T-helper 1 cell treated with Interleukin-12 subunit alpha and Interleukin-12 subunit beta and Interleukin-4 antibody, amounts not matched to agents 30 μg/mL and 1 μg/mL, for 36 hours (primary cell): ENCODE measurements around the gene HHATL.

ENCODE experiments used
- H3K27ac Mint-ChIP-seq: one replicate; pipeline ENCODE4 v1.8.0; 2021; ENCODE audit warnings: mild to moderate bottlenecking, mixed read lengths
- H3K27me3 Mint-ChIP-seq: one replicate; pipeline ENCODE4 v1.8.0; 2021; ENCODE audit warnings: low read depth, mixed read lengths
- H3K36me3 Mint-ChIP-seq: one replicate; pipeline ENCODE4 v1.8.0; 2021; ENCODE audit warnings: low read depth, mixed read lengths
- H3K4me1 Mint-ChIP-seq: one replicate; pipeline ENCODE4 v1.8.0; 2021; ENCODE audit warnings: low read depth, mixed read lengths
- H3K4me3 Mint-ChIP-seq: one replicate; pipeline ENCODE4 v1.8.0; 2021; ENCODE audit warnings: mild to moderate bottlenecking, moderate library complexity, mixed read lengths
- H3K9me3 Mint-ChIP-seq: one replicate; pipeline ENCODE4 v1.8.0; 2021; ENCODE audit warnings: mixed read lengths

The HHATL gene

DNA sequence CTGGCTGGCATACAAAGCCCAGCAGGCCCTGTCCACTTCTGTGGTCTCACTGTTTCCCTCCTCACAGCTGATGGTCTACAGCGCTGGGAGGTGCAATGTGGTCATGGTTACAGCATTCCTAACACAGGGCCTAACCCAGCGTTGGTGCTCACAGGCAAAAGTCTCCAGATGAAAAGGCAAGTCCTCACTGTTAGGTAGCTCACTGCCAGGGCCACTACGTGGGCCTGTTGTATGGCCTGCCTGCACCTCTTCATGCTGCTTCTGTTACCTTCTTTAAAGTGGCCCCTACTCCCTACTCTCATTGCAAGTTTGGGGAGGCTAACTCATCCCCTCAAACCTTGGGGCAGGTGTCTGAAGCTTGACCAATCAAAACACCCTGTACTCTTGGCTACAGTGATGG, 39.2 kb upstream of the HHATL start:
- H3K36me3 Mint-ChIP-seq = no peaks in the 10 kb centered on the region
- peaks cover 4% of the 10 kb centered on the region for H3K27me3 Mint-ChIP-seq
- no peak overlapping the region for H3K27ac Mint-ChIP-seq
- peaks cover 2% of the 10 kb centered on the region for H3K4me1 Mint-ChIP-seq
- H3K9me3 Mint-ChIP-seq = no peaks in the 10 kb centered on the region
- H3K4me3 Mint-ChIP-seq = no peak overlapping the region

DNA sequence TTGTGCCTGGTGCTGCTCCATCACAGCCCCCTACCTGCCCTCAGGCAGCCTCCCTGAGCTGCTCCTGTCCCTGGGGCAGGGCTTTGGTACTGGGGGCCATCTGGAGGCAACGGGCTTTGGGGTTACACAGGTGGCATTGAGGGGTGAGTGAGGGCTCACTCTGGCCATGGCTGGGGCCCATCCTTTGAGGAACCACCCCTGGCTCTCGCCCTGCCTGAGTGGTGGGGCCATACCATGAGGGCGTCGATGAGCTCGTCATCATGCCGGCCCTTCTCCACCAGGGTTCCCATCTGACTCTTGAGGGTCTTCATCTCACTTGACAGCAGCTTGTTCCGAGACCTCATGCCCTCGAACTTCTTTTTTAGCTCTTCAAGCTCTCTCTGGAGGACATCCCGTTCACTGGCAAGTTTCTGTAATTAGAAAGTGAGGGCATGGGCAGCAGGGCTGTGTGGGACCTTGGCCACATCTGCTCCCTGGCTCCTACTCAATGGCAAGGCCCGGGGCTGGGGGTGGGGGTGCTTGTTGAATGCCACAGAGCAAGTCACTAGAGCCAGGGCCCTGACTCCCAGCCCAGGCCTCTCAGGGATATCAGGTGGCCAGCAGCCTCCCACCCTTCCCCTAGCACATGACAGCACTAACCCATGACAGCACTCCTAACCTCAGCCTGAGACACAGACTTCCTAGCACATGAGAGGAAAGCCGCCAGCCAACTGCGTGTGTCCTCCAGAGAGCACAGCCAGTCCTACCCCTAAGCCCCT, 37.0 kb upstream of the HHATL start:
- no peak overlapping the region for H3K4me3 Mint-ChIP-seq
- H3K27me3 Mint-ChIP-seq = peaks cover 4% of the 10 kb centered on the region
- no peaks in the 10 kb centered on the region for H3K36me3 Mint-ChIP-seq

DNA sequence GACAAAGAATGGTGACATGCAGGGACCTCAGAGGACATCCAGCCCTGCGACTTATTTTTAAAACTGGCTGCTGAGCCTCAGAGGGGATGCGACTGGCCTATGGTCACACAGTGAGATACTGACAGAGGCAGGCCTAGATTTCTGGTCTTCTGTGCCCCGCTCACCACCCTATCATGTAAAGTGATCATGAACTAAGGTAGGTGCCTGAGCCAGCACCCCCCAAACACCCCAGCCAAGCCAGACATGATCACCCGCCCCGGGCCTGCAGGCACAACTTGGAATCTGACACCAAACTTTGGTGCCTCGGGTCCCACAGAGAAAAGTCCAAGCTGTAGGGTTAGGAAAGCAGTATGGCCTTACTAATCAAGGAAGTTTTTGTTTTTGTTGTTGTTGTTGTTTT, 33.9 kb upstream of the HHATL start:
- no peaks in the 10 kb centered on the region for H3K4me1 Mint-ChIP-seq
- no peak overlapping the region for H3K27ac Mint-ChIP-seq
- no peaks in the 10 kb centered on the region for H3K9me3 Mint-ChIP-seq
- H3K36me3 Mint-ChIP-seq = no peaks in the 10 kb centered on the region
- H3K27me3 Mint-ChIP-seq = peaks cover 4% of the 10 kb centered on the region
- no peak overlapping the region for H3K4me3 Mint-ChIP-seq

More for the DNA sequence above, 37.0 kb upstream of the HHATL start:
- H3K4me1 Mint-ChIP-seq = peaks cover 2% of the 10 kb centered on the region
- H3K27ac Mint-ChIP-seq = no peak overlapping the region
- no peaks in the 10 kb centered on the region for H3K9me3 Mint-ChIP-seq

DNA sequence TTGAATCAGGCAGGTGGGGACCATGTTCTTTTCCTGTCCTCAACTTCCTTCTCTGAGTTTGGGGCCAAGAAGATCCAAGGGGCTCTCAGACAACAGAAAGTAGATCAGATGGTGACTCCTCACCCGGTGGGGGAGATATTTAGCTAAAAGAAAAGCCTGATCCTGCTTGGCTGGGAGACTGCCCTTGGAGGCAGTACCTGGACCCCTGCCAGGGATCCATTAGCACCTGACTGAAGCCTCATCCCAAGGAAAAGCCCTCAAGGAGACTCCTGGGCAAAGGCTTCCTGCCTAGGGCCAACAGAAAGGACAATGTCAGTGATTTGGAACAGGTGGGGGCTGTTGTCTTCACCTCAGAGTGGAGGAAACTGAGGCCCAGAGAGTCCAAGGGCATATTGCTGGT, 33.5 kb upstream of the HHATL start:
- Mint-ChIP-seq H3K36me3 (no peaks in the 10 kb centered on the region), H3K9me3 (no peaks in the 10 kb centered on the region), H3K4me1 (no peaks in the 10 kb centered on the region), H3K27ac (no peak overlapping the region), H3K27me3 (peaks cover 4% of the 10 kb centered on the region), H3K4me3 (no peak overlapping the region)

DNA sequence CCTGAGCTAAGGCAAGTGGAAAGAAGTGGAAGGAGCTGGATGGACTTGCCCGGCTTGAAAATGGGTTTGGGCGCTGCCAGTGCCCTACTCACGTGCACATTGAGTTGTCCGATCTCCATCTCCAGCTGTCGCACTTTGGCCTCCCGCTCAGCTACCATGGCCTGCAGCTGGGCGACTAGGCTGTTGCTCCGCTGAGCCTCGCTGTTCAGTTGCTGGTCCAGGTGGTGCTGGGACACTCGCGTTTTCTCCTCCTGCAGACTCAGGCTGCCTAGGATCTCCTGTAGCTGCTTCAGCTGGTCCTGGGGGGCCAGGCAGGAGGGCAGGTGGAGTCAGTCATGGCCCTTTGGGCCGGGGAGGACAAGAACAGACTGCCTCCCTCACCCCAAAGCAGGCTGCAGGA, 33.0 kb upstream of the HHATL start:
- no peaks in the 10 kb centered on the region for H3K9me3 Mint-ChIP-seq
- H3K4me1 Mint-ChIP-seq = no peaks in the 10 kb centered on the region
- no peak overlapping the region for H3K27ac Mint-ChIP-seq
- no peak overlapping the region for H3K4me3 Mint-ChIP-seq
- H3K36me3 Mint-ChIP-seq = no peaks in the 10 kb centered on the region
- peaks cover 4% of the 10 kb centered on the region for H3K27me3 Mint-ChIP-seq

DNA sequence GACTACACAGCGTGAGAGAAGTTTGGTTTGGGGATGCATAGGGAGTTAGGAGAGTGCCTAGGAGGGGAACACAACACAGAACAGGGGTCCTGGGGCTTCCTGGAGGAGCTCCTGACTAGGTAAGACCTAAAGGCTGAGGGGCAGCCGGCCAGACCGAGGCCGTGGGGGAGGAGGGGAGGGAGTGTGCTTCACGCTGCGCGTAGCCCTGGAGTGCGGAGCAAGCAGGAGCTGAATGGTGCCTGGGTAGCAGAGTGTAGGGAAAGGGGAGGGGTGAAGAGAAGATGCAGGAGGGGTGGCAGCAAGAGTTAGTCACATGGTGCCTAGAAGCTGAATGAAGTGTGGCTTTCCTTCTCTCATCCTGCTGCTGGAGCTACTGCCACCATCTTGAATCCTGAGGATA, 32.4 kb upstream of the HHATL start:
- H3K27ac Mint-ChIP-seq = no peak overlapping the region
- no peaks in the 10 kb centered on the region for H3K4me1 Mint-ChIP-seq
- H3K9me3 Mint-ChIP-seq = no peaks in the 10 kb centered on the region
- H3K4me3 Mint-ChIP-seq = no peak overlapping the region
- peaks cover 4% of the 10 kb centered on the region for H3K27me3 Mint-ChIP-seq
- no peaks in the 10 kb centered on the region for H3K36me3 Mint-ChIP-seq

DNA sequence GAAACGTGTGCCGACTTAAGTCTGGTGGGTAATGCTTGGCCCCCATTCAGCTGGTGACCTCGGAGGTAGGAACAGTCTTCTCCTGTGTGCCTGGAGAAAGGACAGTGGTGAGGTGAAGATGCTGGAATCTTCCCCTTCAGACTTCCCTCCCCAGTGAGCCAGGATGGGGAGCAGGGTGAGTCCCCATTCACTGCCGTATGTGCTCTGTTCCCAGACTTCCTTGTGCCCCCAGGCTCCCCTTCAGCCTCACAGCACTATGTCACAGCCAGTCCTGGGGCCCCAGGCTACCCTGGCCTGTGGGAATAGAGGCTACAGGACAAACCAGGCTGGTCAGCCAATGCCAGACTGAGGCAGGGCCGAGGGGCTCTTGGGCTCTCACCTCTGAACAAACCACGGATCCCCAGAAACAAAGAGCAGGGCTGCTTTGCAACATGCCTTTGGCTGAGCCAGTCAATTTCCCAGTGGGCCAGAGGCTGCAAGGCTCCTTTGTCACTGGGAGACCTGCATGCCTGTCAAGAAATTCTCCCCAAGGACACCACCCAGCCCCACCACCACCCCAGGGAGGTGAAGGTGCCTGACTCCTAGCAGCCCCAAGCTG, 31.8 kb upstream of the HHATL start:
- Mint-ChIP-seq H3K9me3 (no peaks in the 10 kb centered on the region), H3K4me3 (no peak overlapping the region), H3K27me3 (peaks cover 4% of the 10 kb centered on the region), H3K27ac (no peak overlapping the region), H3K4me1 (no peaks in the 10 kb centered on the region), H3K36me3 (no peaks in the 10 kb centered on the region)

DNA sequence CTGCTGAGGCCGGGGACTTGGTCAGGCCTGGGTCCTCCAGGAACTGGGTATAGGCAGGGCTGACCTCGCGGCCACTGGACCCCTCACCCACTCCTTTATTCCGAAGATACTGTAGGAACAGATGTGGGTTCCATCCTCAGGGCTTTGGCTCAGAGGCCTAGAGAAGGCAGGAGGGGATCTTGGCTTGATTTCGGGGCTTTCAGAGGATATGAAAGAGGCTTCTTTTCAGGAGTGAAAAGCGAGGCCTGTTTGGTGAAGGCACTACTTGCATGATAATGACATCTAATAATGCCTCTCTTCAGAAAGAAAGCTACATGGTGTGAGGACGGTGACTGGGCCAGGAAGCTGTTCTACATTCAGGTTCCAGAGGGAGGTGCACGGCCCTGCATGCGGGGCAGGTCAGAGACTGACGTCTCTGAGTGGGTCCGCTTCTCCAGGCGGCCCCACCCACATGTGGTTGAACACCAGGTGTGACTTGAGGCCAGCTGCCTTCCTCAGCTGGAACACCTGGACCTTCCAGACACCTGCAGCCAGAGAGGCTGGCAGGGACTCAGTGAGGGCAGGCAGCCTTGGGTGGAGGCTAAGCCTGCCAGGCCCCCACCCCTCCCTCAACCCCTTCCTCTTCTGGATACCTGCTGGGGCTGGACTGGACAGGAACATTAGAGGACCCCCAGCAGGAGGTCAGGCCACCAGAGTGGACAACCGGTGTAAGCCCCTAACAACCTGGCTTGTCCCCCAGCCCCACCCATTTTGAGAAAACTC, 31.1 kb upstream of the HHATL start:
- Mint-ChIP-seq H3K9me3 (no peaks in the 10 kb centered on the region), H3K27me3 (peaks cover 3% of the 10 kb centered on the region), H3K4me3 (no peak overlapping the region), H3K4me1 (no peaks in the 10 kb centered on the region), H3K36me3 (no peaks in the 10 kb centered on the region), H3K27ac (no peak overlapping the region)

DNA sequence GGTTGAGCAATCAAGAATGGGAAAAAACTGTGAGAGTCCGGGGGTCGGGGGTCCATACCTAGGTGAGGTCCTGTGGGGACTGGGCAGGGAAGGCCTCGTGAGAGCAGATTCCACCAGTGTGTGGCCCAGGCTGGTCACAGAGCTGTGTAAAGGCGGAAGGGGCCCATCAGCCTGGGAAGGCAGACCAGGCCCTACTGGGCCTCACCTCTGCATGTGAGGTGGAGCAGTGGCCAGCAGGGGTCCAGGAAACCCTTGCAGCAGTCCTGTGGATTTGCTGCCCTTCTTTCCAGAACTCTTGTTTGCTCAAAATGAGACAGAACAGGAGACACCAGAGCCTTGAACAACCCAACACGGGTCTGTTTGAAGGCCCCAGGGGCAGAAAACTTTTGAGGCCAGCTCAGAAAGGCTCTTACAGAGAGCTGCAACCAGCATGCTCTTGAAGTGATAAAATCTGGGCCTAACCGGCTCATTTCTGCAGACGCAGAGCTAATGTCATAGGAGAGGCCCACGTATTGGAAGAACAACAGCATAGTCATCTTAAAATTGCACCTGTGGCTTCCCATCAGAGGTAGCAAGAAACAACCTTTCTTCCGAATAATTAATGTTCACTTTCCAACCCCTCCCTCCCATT, 30.3 kb upstream of the HHATL start:
- Mint-ChIP-seq H3K4me1 (no peaks in the 10 kb centered on the region), H3K4me3 (no peak overlapping the region), H3K27ac (no peak overlapping the region), H3K36me3 (no peaks in the 10 kb centered on the region), H3K9me3 (no peaks in the 10 kb centered on the region), H3K27me3 (no peaks in the 10 kb centered on the region)

DNA sequence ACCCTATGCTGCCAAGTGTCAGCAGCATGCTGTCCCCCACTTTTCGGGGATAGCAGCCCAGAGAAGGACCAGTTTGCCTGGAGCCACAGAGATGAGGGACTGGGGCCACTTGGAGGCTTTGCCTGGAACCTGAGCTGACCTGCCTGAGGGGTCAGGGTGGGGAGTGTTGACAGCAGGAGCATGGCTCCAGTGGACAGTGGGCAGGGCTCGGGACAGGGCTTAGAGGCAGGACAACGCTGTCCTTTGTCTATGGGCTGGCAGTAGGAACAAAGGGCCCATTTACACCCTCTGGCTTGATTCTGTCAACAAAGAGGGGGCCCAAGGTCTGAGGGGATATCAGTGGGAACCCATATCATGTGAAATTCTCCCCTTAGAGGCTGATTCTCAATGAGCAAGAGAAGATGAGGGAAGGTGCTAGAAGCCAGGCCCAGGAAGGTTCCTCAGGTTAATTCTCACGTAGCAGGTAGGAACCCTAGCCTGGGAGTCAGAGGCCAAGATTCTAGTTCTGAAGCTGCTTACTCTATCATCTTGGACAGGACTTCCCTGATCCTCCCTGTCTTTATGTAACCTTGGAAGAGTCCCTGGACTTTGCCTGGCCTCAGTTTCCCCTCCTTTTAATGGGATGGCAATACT, 29.7 kb upstream of the HHATL start:
- Mint-ChIP-seq H3K27ac (no peak overlapping the region), H3K4me1 (no peaks in the 10 kb centered on the region), H3K4me3 (no peak overlapping the region), H3K9me3 (no peaks in the 10 kb centered on the region), H3K27me3 (peaks cover 4% of the 10 kb centered on the region), H3K36me3 (no peaks in the 10 kb centered on the region)

DNA sequence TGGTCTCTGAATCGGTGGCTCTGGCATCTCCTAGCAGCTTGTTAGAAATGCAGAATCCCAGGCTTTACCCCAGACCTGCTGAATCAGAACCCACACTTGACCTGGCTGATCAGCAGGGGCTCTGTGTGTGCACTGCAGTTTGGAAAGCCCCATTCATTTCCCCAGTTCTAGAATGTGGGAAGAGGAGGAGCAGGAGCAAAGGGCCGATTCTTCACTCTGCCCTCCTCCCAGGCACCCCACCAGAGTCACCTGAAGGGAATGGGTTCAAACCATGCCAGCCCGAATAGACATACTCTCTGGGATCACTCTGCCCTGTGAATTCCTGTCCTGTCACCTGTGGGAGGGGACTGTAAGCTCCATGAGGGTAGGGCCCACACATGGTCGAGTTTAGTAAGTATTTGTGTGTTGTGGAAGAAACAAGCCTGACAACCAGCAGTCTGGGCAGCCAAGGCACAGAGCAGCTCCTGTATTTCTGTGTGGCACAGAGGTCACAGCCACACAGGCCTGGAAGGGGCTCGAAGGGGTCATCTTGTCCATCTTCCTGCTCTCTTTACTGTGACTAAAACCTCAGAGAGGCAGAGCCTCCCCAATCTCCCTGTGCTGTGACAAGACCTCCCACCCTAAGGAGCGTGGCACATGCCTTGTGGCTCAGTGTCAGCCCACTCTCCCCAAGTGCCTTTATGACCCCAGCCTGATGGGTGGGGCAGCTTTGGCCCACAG, 29.0 kb upstream of the HHATL start:
- no peaks in the 10 kb centered on the region for H3K36me3 Mint-ChIP-seq
- H3K4me3 Mint-ChIP-seq = no peak overlapping the region
- H3K27me3 Mint-ChIP-seq = peaks cover 4% of the 10 kb centered on the region
- H3K4me1 Mint-ChIP-seq = no peaks in the 10 kb centered on the region
- no peaks in the 10 kb centered on the region for H3K9me3 Mint-ChIP-seq
- H3K27ac Mint-ChIP-seq = no peak overlapping the region

DNA sequence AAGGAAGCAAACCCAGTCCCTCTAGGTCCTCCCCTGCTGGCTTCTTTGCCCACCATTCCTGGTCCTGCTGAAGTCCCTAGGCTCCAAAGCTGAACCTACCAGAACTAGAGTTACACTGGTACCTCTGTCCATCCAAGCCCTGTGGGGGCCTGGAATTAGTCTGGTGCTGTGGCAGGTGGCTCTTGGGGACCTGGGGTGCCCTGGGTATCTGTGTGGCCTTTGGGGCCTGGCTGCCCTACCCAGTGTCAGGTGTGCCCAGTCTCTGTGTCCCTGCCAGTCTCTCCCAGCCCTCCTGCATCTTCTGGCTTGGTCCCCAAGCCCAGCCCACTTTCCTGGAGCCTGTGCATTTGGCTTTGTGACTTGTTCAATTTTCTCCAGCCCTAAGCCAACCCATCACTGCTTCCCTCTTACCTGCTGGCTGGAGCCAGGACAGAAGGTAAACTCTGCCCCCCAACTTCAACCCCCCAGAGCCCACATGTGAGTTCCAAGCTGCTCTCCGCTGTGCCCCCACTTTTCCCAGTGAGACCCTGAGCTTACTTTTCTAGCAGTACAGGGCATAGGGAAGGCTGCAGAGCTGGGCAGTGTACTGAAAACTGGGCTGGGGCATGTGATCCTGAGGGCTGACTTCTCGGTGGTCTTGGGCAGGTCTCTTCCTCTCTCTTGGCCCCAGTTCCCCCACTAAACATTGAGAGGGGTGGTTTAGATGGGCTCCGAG, 28.3 kb upstream of the HHATL start:
- no peak overlapping the region for H3K27ac Mint-ChIP-seq
- peaks cover 5% of the 10 kb centered on the region for H3K27me3 Mint-ChIP-seq
- H3K36me3 Mint-ChIP-seq = no peaks in the 10 kb centered on the region
- H3K9me3 Mint-ChIP-seq = no peaks in the 10 kb centered on the region
- H3K4me3 Mint-ChIP-seq = no peak overlapping the region
- no peaks in the 10 kb centered on the region for H3K4me1 Mint-ChIP-seq

DNA sequence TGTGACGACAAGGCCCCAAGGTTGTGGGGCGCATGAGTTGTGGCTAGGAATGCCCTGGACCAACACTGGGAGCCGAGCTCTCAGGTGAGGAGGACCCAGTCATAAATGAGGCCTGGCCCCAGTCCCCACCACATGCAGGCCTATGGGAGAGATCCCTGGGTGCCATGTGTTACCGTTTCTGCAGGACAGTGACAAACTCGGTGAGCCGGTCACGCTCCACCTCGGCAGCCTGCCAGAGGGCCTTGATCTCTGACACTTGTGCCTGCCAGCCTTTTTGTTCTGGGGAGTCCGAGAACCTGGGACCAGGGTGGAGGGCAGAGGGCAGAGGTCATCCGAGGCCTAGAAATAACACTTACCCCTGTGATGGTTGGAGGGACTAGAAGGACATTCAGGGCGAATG, 27.7 kb upstream of the HHATL start:
- Mint-ChIP-seq H3K9me3 (no peaks in the 10 kb centered on the region), H3K4me1 (no peaks in the 10 kb centered on the region)

More for the DNA sequence above, 27.7 kb upstream of the HHATL start:
- H3K27me3 Mint-ChIP-seq = peaks cover 10% of the 10 kb centered on the region
- H3K4me3 Mint-ChIP-seq = no peak overlapping the region
- H3K36me3 Mint-ChIP-seq = no peaks in the 10 kb centered on the region
- no peak overlapping the region for H3K27ac Mint-ChIP-seq
